ENCODE data around the gene CELSR2. TPM values are rescaled to one million over a fixed set of nuclear protein-coding genes. Genes with fewer than 3 reads are reported as not detected.

CELSR2 gene
- total RNA-seq, 2 donors from 2014 or later: 7.3 to 7.5 TPM

DNA sequence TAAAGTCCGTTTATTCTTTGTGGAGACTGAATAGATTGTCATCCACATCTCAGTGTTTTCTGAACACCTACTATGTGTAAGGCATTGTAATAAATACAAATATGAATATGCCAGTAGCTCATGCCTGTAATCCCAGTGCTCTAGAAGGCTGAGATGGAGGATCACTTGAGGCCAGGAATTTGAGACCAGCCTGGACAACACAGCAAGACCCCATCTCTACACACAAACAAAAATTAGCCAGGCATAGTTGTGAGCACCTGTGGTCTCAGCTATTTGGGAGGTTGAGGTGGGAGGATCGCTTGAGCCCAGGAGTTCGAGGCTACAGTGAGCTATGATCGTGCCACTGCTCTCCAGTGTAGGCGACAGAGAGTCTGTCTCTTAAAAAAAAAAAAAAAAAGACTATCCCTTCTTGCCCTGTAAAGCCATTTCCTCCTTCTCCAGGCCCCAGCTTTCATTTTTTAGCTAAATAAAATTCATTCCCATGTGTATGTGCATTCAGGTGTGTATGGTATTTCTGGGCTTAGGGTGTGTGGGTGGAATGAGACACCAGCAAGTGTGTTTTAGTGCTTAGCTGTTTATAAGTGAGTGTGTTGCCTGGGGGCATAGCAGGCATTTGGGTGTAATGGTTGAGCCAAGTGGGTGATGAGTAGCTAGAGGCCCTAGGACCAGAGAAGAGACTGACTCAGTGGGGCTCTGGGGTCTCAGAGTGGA, 7.8 kb downstream of the CELSR2 start:
- TF ChIP-seq, protein P1, sequence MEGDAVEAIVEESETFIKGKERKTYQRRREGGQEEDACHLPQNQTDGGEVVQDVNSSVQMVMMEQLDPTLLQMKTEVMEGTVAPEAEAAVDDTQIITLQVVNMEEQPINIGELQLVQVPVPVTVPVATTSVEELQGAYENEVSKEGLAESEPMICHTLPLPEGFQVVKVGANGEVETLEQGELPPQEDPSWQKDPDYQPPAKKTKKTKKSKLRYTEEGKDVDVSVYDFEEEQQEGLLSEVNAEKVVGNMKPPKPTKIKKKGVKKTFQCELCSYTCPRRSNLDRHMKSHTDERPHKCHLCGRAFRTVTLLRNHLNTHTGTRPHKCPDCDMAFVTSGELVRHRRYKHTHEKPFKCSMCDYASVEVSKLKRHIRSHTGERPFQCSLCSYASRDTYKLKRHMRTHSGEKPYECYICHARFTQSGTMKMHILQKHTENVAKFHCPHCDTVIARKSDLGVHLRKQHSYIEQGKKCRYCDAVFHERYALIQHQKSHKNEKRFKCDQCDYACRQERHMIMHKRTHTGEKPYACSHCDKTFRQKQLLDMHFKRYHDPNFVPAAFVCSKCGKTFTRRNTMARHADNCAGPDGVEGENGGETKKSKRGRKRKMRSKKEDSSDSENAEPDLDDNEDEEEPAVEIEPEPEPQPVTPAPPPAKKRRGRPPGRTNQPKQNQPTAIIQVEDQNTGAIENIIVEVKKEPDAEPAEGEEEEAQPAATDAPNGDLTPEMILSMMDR (IDR thresholded peaks at IDR 0.05): no peak
- TF ChIP-seq POLR2A (IDR thresholded peaks at IDR 0.05): no peak
- Histone ChIP-seq H3K27me3 (no peaks in the 10 kb centered on the region), H3K27ac (no peak overlapping the region), H3K4me1 (peaks cover 21% of the 10 kb centered on the region), H3K9me3 (no peaks in the 10 kb centered on the region), H3K36me3 (replicated peaks in 1 of 2; ENCODE audit: insufficient read depth in 1 of 2, low read depth in 2 of 2) (no peaks in the 10 kb centered on the region), H3K4me3 (no peak overlapping the region)
- intact Hi-C loops (cut with DNase I): no loop called here
- DNase-seq (no peak), ATAC-seq (no peak)
- 85% methylated on average over 5 of the region's 5 CpGs for WGBS, 2 donors

DNA sequence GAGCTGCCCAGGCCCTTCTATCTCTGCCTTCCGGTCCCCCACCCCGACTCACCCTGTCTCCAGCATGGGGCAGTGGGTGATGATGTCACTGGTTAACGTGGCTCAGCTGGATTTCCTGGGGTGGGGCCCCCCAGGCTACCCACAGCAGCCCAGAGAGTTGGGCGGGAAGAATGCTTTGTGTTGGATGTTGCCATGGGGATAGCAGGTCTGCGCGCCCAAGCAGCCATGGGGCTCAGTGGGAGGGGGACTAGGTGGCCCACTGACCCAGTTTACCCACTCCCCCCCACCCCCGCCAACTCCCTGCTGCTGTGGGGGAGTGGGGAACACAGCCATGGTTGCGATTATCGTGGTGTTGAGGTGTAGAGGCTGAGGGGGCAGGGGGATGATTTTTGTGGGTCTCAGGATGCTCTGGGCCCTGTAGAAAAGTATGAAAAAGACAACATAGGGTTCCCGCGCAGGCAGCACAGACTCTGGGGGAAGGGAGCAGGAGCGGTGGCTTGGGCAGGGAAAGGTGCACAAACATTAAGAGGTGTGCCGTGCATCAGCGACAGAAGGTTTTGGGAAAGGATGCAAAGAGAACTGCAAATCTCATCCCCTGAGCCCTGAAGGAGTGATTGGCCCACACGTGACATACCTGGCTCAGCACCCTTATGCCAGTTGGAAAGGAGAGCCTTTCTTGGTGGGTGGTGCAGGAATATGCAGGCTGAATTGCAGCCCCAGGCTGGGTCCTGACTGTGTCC, 8.5 kb downstream of the CELSR2 start:
- no peak overlapping the region for H3K4me3 ChIP-seq
- H3K4me1 ChIP-seq: peaks cover 21% of the 10 kb centered on the region
- no peaks in the 10 kb centered on the region for H3K27me3 ChIP-seq
- WGBS, 2 donors: 75 to 87% methylated on average over 10 to 15 of the region's 15 CpGs
- no peak overlapping the region for H3K27ac ChIP-seq
- H3K9me3 ChIP-seq: no peaks in the 10 kb centered on the region
- TF ChIP-seq, protein P1 (IDR thresholded peaks at IDR 0.05): no peak
- no peak for TF ChIP-seq POLR2A (IDR thresholded peaks at IDR 0.05)
- DNase-seq: no peak
- no peaks in the 10 kb centered on the region for H3K36me3 ChIP-seq (replicated peaks in 1 of 2; ENCODE audit: insufficient read depth in 1 of 2, low read depth in 2 of 2)
- intact Hi-C loops (cut with DNase I): no loop called here
- ATAC-seq: no peak

DNA sequence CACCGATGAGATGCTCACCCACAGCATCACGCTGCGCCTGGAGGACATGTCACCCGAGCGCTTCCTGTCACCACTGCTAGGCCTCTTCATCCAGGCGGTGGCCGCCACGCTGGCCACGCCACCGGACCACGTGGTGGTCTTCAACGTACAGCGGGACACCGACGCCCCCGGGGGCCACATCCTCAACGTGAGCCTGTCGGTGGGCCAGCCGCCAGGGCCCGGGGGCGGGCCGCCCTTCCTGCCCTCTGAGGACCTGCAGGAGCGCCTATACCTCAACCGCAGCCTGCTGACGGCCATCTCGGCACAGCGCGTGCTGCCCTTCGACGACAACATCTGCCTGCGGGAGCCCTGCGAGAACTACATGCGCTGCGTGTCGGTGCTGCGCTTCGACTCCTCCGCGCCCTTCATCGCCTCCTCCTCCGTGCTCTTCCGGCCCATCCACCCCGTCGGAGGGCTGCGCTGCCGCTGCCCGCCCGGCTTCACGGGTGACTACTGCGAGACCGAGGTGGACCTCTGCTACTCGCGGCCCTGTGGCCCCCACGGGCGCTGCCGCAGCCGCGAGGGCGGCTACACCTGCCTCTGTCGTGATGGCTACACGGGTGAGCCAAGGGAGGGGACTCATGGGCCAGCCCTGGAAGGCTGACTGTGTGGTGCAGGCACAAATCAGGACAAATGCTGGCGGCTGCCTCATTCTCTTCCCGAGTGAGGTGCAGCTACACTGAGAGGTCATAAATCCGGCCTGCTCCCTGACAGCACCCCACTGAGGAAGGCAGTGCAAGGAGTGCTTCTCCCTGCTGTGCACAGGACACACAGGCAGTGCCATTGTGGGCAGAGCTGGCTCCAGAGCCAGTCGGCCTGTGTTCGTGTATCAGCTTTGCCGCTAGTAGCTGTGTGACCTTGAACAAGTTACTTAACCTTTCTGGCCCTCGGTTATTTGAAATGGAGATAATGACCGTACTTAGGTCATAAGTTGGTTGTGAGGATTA, 9.4 kb downstream of the CELSR2 start:
- no peak overlapping the region for H3K4me3 ChIP-seq
- H3K36me3 ChIP-seq (replicated peaks in 1 of 2; ENCODE audit: insufficient read depth in 1 of 2, low read depth in 2 of 2): no peaks in the 10 kb centered on the region
- DNase-seq (no peak), ATAC-seq (no peak)
- no peaks in the 10 kb centered on the region for H3K9me3 ChIP-seq
- peaks cover 13% of the 10 kb centered on the region for H3K4me1 ChIP-seq
- H3K27me3 ChIP-seq: no peaks in the 10 kb centered on the region
- TF ChIP-seq, protein P1 (IDR thresholded peaks at IDR 0.05): no peak
- TF ChIP-seq POLR2A (IDR thresholded peaks at IDR 0.05): no peak
- 79 to 84% methylated on average over 31 to 43 of the region's 69 CpGs for WGBS, 2 donors
- H3K27ac ChIP-seq: no peak overlapping the region
- intact Hi-C loops (cut with DNase I): no loop called here

GRCh38 chr1:109259674-109260557, 10.6 kb downstream of the CELSR2 start:
- no peaks in the 10 kb centered on the region for H3K27me3 ChIP-seq

More at GRCh38 chr1:109259674-109260557, 10.6 kb downstream of the CELSR2 start:
- Histone ChIP-seq H3K36me3 (replicated peaks in 1 of 2; ENCODE audit: insufficient read depth in 1 of 2, low read depth in 2 of 2) (no peaks in the 10 kb centered on the region), H3K9me3 (no peaks in the 10 kb centered on the region), H3K4me3 (no peak overlapping the region), H3K27ac (no peak overlapping the region), H3K4me1 (peaks cover 2% of the 10 kb centered on the region)
- ATAC-seq (no peak), DNase-seq (no peak)
- intact Hi-C loops (cut with DNase I): loop anchor here (10.0 kb wide), 1 partner anchor 425 kb away; no protein-coding TSS in a partner anchor
- 82 to 94% methylated on average over 7 of the region's 7 CpGs for WGBS, 2 donors
- TF ChIP-seq POLR2A (IDR thresholded peaks at IDR 0.05): no peak
- TF ChIP-seq, protein P1 (IDR thresholded peaks at IDR 0.05): no peak
